Gastroesophageal sphincter (tissue), 2 donors: Measurements from ENCODE around the gene DUXB.

ENCODE experiments used
- EP300 ChIP-seq: sonication (generic); formaldehyde crosslinking; IDR thresholded peaks from one replicate; pipeline ENCODE4 v1.6.1; 2017; ENCODE audit warnings: antibody characterized with exemption, mild to moderate bottlenecking
- POLR2AphosphoS5 ChIP-seq: sonication (generic); formaldehyde crosslinking; IDR thresholded peaks from one replicate; pipeline ENCODE4 v1.6.1; 2017; ENCODE audit warnings: antibody characterized with exemption

DNA sequence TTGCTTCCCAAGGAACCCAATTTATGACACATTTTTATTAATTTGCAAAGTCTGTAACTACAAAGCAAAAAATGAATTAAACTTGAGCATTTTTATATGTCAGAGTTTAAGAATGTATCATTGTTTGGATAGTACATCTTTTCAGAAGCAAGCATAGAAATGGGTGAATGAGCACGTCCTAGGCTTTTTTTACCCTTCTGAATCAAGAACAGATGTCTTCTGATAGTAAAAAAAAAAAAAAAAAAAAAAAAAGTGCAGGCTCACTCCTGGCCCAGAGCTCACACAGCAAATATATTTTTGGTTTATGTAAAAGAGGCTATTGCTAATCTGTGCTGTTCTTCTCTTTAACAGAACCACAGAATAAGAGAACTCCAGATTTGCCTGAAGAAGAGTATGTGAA lies 47.3 kb downstream of the DUXB start:
- TF ChIP-seq POLR2AphosphoS5 (no peak), EP300 (no peak)
